Fibroblast of the aortic adventitia (primary cell): ENCODE data around the gene ENO3. TPM values are rescaled to one million over a fixed set of nuclear protein-coding genes. Genes with fewer than 3 reads are reported as not detected.

Source experiments
- DNase-seq: peaks from one replicate; pipeline ENCODE4 v3.0.0-alpha.2; 2010; ENCODE audit warnings: low read depth
- H3K4me3 ChIP-seq: 2 replicates; pipeline ENCODE4 v1.5.1; 2011; ENCODE audit warnings: low read depth, mild to moderate bottlenecking, control low read depth, low read length, moderate library complexity
- total RNA-seq: library from RNA; depleted of rRNA; stranded (reverse); fragments of >200 nt; gene quantifications from 2 replicates; pipeline ENCODE4 v1.2.3, GENCODE V29; 2012; ENCODE audit warnings: low replicate concordance
- TF ChIP-seq, protein P1 (sequence below): IDR thresholded peaks from 2 replicates; pipeline ENCODE4 v1.5.1; 2011; ENCODE audit warnings: mild to moderate bottlenecking, low read length, control low read depth, inconsistent platforms; ENCODE audit not compliant: insufficient read depth

The ENO3 gene
- total RNA-seq, 1 donor: 2.8 TPM

DNA sequence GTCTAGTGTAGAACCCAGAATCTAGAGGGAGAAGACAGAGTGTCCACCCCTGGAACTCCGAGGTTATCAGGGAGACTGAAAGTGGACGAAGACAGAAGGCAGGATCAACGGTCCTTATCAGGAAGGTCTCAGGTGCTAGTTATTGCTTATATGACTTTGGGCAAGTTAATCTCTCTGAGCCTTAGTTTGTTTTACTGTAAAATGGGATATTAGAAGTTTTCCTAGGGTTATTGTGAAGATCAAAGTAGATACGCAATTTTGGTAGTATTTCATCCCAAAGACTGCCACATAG is 9.7 kb upstream of the ENO3 start:
- TF ChIP-seq, protein P1, sequence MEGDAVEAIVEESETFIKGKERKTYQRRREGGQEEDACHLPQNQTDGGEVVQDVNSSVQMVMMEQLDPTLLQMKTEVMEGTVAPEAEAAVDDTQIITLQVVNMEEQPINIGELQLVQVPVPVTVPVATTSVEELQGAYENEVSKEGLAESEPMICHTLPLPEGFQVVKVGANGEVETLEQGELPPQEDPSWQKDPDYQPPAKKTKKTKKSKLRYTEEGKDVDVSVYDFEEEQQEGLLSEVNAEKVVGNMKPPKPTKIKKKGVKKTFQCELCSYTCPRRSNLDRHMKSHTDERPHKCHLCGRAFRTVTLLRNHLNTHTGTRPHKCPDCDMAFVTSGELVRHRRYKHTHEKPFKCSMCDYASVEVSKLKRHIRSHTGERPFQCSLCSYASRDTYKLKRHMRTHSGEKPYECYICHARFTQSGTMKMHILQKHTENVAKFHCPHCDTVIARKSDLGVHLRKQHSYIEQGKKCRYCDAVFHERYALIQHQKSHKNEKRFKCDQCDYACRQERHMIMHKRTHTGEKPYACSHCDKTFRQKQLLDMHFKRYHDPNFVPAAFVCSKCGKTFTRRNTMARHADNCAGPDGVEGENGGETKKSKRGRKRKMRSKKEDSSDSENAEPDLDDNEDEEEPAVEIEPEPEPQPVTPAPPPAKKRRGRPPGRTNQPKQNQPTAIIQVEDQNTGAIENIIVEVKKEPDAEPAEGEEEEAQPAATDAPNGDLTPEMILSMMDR: no peak
- H3K4me3 ChIP-seq: peak overlapping the region; percentile 94
- no peak for DNase-seq

DNA sequence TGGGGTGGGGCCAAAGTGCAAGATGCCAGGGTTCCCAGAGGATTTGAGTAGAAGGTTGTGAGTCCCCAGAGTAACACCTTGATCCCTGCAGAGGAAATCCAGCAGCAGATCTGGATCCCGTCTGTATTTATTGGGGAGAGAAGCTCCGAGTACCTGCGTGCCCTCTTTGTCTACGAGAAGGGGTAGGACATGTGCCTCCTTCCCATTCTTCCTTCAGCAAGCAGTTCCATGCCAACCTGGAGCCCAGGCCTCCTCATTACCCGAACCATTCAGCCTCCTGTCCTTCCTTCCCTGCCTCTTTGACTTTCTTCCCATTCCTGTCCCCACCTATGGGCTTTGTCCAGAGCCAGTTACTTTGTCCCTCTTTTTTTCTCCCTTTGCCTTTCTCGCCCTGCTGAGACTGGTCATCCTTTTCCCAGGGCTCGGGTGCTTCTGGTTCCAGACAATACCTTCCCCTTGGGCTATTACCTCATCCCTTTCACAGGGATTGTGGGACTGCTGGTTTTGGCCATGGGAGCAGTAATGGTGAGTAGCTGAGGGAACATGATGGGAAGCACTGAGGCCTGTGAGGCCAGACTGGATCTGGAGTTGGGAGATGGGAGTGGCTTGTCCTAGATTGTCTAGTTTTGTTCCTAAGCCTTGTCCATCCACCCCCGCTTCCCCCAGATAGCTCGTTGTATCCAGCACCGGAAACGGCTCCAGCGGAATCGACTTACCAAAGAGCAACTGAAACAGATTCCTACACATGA is 8.0 kb upstream of the ENO3 start:
- TF ChIP-seq, protein P1: no peak
- H3K4me3 ChIP-seq: no peak overlapping the region
- DNase-seq: no peak

DNA sequence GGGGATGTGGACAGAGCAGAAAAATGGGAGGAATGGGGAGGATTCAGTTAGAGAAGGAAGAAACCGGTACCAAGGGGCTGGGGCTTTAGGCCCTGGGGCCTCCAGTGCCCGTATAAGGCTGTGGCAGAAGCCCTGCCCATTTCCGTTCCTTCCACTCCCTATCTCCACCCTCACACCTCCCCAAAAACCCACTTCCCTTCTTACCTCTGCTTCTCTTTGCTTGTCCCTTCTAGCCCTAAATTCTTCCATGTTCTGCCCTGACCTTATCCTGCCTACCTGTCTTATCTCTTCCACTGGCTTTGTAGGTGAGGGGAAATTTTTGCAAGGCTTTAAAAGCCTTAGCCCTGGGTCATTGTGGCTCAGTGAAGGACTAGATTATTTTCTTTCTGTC is 6.8 kb upstream of the ENO3 start:
- TF ChIP-seq, protein P1: no peak
- DNase-seq: no peak
- H3K4me3 ChIP-seq: no peak overlapping the region

DNA sequence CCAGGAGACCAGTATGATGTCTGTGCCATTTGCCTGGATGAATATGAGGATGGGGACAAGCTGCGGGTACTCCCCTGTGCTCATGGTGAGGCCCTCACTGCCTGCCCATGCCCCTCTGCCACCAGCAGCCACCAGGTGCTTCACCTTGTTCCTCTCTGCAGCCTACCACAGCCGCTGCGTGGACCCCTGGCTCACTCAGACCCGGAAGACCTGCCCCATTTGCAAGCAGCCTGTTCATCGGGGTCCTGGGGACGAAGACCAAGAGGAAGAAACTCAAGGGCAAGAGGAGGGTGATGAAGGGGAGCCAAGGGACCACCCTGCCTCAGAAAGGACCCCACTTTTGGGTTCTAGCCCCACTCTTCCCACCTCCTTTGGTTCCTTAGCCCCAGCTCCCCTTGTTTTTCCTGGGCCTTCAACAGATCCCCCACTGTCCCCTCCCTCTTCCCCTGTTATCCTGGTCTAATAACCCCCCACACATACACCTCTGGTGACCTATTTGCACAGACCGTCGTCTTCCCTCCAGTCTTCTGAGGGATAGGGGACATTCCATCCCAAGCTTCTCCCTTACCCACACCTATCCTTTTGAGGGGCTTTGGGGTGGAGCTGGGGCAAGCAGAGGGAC is 6.3 kb upstream of the ENO3 start:
- TF ChIP-seq, protein P1: no peak
- DNase-seq: no peak
- H3K4me3 ChIP-seq: peak overlapping the region; percentile 1

DNA sequence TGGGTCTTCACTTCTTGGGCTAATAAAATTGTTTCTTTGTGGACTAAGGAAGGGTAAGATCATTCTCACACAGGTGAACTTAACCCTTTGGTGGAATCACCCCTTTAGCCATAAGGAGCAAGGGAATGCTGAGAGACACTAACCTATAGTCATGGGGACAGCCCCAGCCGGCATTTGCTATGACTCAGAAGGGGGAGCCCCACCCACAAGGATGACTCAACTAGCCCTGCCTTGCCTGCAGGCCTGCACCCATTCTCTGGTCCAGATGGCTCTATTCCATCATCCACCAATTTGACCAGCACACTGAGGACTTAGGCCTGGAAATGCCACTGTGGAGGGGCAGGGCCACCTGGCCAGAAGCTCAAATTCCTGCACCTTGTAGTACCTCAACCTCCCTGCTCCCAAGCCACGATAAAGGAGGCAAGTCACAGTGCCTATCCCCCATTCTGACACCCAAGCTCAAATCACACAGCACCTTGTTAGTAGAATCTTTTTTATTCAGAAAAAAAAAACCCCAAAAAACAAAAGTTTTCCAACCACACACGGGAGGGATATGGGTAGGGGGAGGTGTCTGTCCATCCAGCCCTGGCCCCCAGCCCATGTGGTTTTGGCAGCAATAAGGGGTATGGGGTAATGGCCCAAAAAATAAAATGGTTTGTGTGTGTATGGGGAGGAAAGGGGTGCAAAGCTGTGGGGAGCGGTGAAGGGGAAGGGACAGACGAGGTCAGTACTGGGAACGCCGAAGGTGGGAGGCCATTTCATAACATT is 5.6 kb upstream of the ENO3 start:
- peak overlapping the region; percentile 98 for H3K4me3 ChIP-seq
- DNase-seq: peak; percentile 92
- TF ChIP-seq, protein P1: no peak

DNA sequence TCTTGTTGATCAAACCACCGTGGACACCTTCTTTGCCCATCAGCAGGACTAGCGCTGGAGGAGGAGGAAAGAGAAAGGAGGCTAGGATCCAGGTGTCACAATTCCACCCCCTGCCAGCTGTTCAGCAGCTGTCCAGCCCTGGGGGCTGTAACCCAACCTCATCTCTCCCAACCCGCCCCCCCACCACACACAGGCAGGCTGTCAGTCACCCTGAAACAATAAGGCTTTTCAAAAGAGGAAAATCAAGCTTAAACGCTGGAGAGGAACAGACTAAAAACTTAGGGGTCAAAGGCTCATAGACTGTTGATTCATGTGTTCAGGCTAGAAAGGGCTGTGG is 5.0 kb upstream of the ENO3 start:
- TF ChIP-seq, protein P1: no peak
- H3K4me3 ChIP-seq: peak overlapping the region; percentile 98
- DNase-seq: no peak
